HepG2 (cell line): ENCODE measurements around the gene CD2AP. TPM values are rescaled to one million over a fixed set of nuclear protein-coding genes. Genes with fewer than 3 reads are reported as not detected.

Experiments
- ATAC-seq: fragments of 200-7000 bp; cut with Tn5 transposase; 3 replicates; pipeline ENCODE4 v1.9.1; 2020; ENCODE audit warnings: mild to moderate bottlenecking, moderate library complexity
- BruUV-seq: library from RNA; stranded (reverse); fragments of 400-500 nt; replicated peaks from 2 replicates; lab custom pipeline; 2021; lab: Mats Ljungman, UMichigan
- CTCF ChIA-PET: fragments of 300-600 bp; formaldehyde crosslinking; extraction: SDS; loops from one replicate; lab custom pipeline; 2021; ENCODE audit warnings: low total read pairs, inconsistent platforms, low intra/inter-chr PET ratio; lab: Yijun Ruan, JAX
- POLR2A ChIA-PET: fragments of 350-600 bp; sonication (Branson Sonifier 250); formaldehyde crosslinking; loops from one replicate; lab custom pipeline; 2020; ENCODE audit warnings: antibody characterized with exemption, inconsistent platforms; lab: Yijun Ruan, JAX
- DNase-seq: peaks from one replicate; pipeline ENCODE4 v3.0.0-alpha.2; 2015; ENCODE audit warnings: low spot score
- FAIRE-seq: peaks from 3 replicates; lab custom pipeline; 2011; peaks lifted over from hg19 to GRCh38; lab: Jason Lieb, UNC
- H2AFZ ChIP-seq: one replicate; pipeline ENCODE4 v1.6.1; 2011; ENCODE audit warnings: low read length, inconsistent platforms
- H3K27ac ChIP-seq: fragments of 300-600 bp; 3 replicates; pipeline ENCODE4 v1.8.0; 2011; ENCODE audit warnings: mixed run types, mild to moderate bottlenecking, mixed read lengths, low read length, inconsistent platforms; ENCODE audit not compliant: insufficient read depth; ENCODE audit errors: extremely low read length
- H3K27me3 ChIP-seq, 2 experiments: fragments of 200-600 bp in 1 of 2; 2 replicates in 1 of 2; 3 replicates in 1 of 2; pipeline versions ENCODE4 v1.6.0 to v1.8.0; 2011; ENCODE audit warnings: low read length in 2 of 2, mild to moderate bottlenecking in 2 of 2, moderate library complexity in 2 of 2, inconsistent platforms in 1 of 2; ENCODE audit not compliant: insufficient read depth in 2 of 2, control insufficient read depth in 1 of 2
- H3K36me3 ChIP-seq, 2 experiments: fragments of 200-600 bp in 1 of 2; replicated peaks in 1 of 2; 2 replicates in 1 of 2; 3 replicates in 1 of 2; pipeline versions ENCODE4 v1.5.1 to v1.8.0; 2011; ENCODE audit warnings: low read length in 2 of 2, inconsistent platforms in 1 of 2; ENCODE audit not compliant: insufficient read depth in 2 of 2, control insufficient read depth in 1 of 2
- H3K4me1 ChIP-seq: 2 replicates; pipeline ENCODE4 v1.5.1; 2012; ENCODE audit warnings: low read length, inconsistent platforms; ENCODE audit not compliant: insufficient read depth
- H3K4me2 ChIP-seq: 2 replicates; pipeline ENCODE4 v1.6.0; 2011; ENCODE audit warnings: low read depth, low read length, inconsistent platforms
- H3K4me3 ChIP-seq, 3 experiments: fragments of 200-600 bp in 1 of 3; sonication (generic), shearing (Covaris generic) in 1 of 3; replicated peaks in 1 of 3; 2 replicates each; pipeline ENCODE4 v1.5.1; 2011 to 2016; ENCODE audit warnings: low read length in 3 of 3, inconsistent platforms in 2 of 3, low read depth in 2 of 3, mild to moderate bottlenecking in 2 of 3, control low read depth in 1 of 3, mixed read lengths in 1 of 3; ENCODE audit not compliant: insufficient read depth in 1 of 3
- H3K79me2 ChIP-seq: one replicate; pipeline ENCODE4 v1.6.1; 2011; ENCODE audit warnings: low read length, inconsistent platforms; ENCODE audit not compliant: insufficient read depth
- H3K9ac ChIP-seq: 2 replicates; pipeline ENCODE4 v1.6.0; 2011; ENCODE audit warnings: mild to moderate bottlenecking, low read depth, low read length, inconsistent platforms; ENCODE audit not compliant: insufficient read depth
- H3K9me3 ChIP-seq: 2 replicates; pipeline ENCODE4 v1.5.1; 2012; ENCODE audit warnings: mild to moderate bottlenecking, low read length
- H4K20me1 ChIP-seq: 2 replicates; pipeline ENCODE4 v1.6.0; 2011; ENCODE audit warnings: inconsistent platforms, mild to moderate bottlenecking, low read length, moderate library complexity; ENCODE audit not compliant: insufficient read depth
- JUND ChIP-seq: sonication (generic); formaldehyde crosslinking; IDR thresholded peaks from 2 replicates; pipeline ENCODE4 v1.8.0; 2022; ENCODE audit warnings: mild to moderate bottlenecking, missing genetic modification reagents
- KLF9 ChIP-seq: IDR thresholded peaks from 2 replicates; pipeline ENCODE4 v1.6.1; 2016; ENCODE audit warnings: low read depth
- MTF2 ChIP-seq: sonication (generic); formaldehyde crosslinking; IDR thresholded peaks from 2 replicates; pipeline ENCODE4 v1.5.0; 2020; ENCODE audit warnings: missing genetic modification reagents, borderline replicate concordance
- NFE2 ChIP-seq: sonication (generic); formaldehyde crosslinking; IDR thresholded peaks from 2 replicates; pipeline ENCODE4 v1.4.0; 2020; ENCODE audit warnings: missing genetic modification reagents
- TBX3 ChIP-seq: fragments of 450-650 bp; IDR thresholded peaks from 2 replicates; pipeline ENCODE4 v1.6.1; 2017; ENCODE audit warnings: antibody characterized with exemption, mild to moderate bottlenecking, inconsistent platforms, borderline replicate concordance
- ZNF10 ChIP-seq: sonication (generic); formaldehyde crosslinking; IDR thresholded peaks from 2 replicates; pipeline ENCODE4 v1.4.0; 2020; ENCODE audit warnings: mild to moderate bottlenecking, low read depth, missing genetic modification reagents, borderline replicate concordance
- ZNF224 ChIP-seq: sonication (generic); formaldehyde crosslinking; IDR thresholded peaks from 2 replicates; pipeline ENCODE4 v1.5.0; 2020; ENCODE audit warnings: mild to moderate bottlenecking, missing genetic modification reagents
- ZNF232 ChIP-seq: sonication (generic); formaldehyde crosslinking; IDR thresholded peaks from 2 replicates; pipeline ENCODE4 v1.4.0; 2020; ENCODE audit warnings: missing genetic modification reagents, borderline replicate concordance
- ZNF253 ChIP-seq: sonication (generic); formaldehyde crosslinking; IDR thresholded peaks from 2 replicates; pipeline ENCODE4 v1.8.0; 2022; ENCODE audit warnings: mild to moderate bottlenecking, missing genetic modification reagents, borderline replicate concordance
- ZNF274 ChIP-seq: sonication (generic); formaldehyde crosslinking; IDR thresholded peaks from 2 replicates; pipeline ENCODE4 v1.5.1; 2020; ENCODE audit warnings: mild to moderate bottlenecking, missing genetic modification reagents
- ZNF629 ChIP-seq: sonication (generic); formaldehyde crosslinking; conservative IDR thresholded peaks from 2 replicates; pipeline ENCODE4 v1.5.0; 2020; ENCODE audit warnings: missing genetic modification reagents
- WGBS: methylation state at CpG from one replicate; pipeline ENCODE4 v1.1.6; 2017; ENCODE audit warnings: low lambda C conversion rate; 5-methylcytosine and 5-hydroxymethylcytosine counted together
- in situ Hi-C: cut with HindIII; loops from 2 replicates; pipeline ENCODE4 v1.10.0; 2017; ENCODE audit warnings: low pct_unique_long_range_greater_than_20kb; ENCODE audit not compliant: extremely low pct_ligation_motif_present
- intact Hi-C: fragments of 100-400 bp; cut with micrococcal nuclease; formaldehyde crosslinking; loops from one replicate; pipeline ENCODE4 v1.10.0; 2022; ENCODE audit not compliant: unreplicated experiment
- polyA plus RNA-seq, 8 experiments: library from polyadenylated mRNA; depleted of rRNA in 3 of 8; stranded (reverse) in 7 of 8; unstranded in 1 of 8; fragments of >200 nt; fragmentation: Illumina TruSeq in 4 of 8; extraction: Trizol in 4 of 8; gene quantifications; 2 replicates each; pipeline versions ENCODE4 v1.2.1 to v1.2.3, GENCODE V29; 2011 to 2016; ENCODE audit warnings: low read depth in 4 of 8, missing spikeins in 1 of 8, mixed read lengths in 1 of 8; ENCODE audit not compliant: insufficient read depth in 1 of 8
- total RNA-seq, 5 experiments: library from RNA; depleted of rRNA; stranded (reverse); fragments of >200 nt; fragmentation: Illumina TruSeq; extraction: Trizol; gene quantifications; 2 replicates each; pipeline ENCODE4 v1.2.3, GENCODE V29; 2016; ENCODE audit warnings: low read depth in 1 of 5
- TF ChIP-seq, protein P1 (sequence below): sonication (generic); formaldehyde crosslinking; IDR thresholded peaks from 2 replicates; pipeline ENCODE4 v1.5.0; 2020; ENCODE audit warnings: missing genetic modification reagents
- TF ChIP-seq, protein P2 (sequence below): sonication (generic); formaldehyde crosslinking; IDR thresholded peaks from 2 replicates; pipeline ENCODE4 v1.4.0; 2020; ENCODE audit warnings: mild to moderate bottlenecking, low read depth, missing genetic modification reagents
- TF ChIP-seq, protein P3 (sequence below): sonication (generic); formaldehyde crosslinking; IDR thresholded peaks from 2 replicates; pipeline ENCODE4 v1.8.0; 2022; ENCODE audit warnings: mild to moderate bottlenecking, missing genetic modification reagents; ENCODE audit not compliant: insufficient replicate concordance
- TF ChIP-seq, protein P4 (sequence below): sonication (generic); formaldehyde crosslinking; IDR thresholded peaks from 2 replicates; pipeline ENCODE4 v1.4.0; 2020; ENCODE audit warnings: missing genetic modification reagents, borderline replicate concordance

CD2AP gene
- total and polyA plus RNA-seq, 2 of the 13 experiments (the other 11 are each of a cell fraction or from before 2014, with no cell fraction given) = 8.6 to 31.9 TPM

DNA sequence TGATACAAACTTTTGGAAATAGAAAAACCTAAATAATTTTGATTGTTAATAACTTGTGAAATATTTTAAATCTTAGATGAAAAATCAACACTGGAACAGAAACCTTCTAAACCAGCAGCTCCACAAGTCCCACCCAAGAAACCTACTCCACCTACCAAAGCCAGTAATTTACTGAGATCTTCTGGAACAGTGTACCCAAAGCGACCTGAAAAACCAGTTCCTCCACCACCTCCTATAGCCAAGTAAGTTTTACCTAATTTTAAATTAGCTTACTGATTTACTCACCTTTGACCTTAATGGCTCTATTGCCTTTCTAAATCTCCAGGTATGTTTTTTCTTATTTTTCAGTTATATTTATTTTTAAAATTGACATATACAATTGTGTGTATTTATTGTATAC is 118.2 kb downstream of the CD2AP start (continued):
- TF ChIP-seq, protein P1, sequence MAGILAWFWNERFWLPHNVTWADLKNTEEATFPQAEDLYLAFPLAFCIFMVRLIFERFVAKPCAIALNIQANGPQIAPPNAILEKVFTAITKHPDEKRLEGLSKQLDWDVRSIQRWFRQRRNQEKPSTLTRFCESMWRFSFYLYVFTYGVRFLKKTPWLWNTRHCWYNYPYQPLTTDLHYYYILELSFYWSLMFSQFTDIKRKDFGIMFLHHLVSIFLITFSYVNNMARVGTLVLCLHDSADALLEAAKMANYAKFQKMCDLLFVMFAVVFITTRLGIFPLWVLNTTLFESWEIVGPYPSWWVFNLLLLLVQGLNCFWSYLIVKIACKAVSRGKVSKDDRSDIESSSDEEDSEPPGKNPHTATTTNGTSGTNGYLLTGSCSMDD (CRISPR knock-in tag) = no peak
- TF ChIP-seq ZNF10 (no peak), NFE2 (CRISPR knock-in tag) (no peak), ZNF253 (no peak), ZNF232 (CRISPR knock-in tag) (no peak), ZNF274 (no peak), JUND (CRISPR knock-in tag) (no peak)
- TF ChIP-seq, protein P2, sequence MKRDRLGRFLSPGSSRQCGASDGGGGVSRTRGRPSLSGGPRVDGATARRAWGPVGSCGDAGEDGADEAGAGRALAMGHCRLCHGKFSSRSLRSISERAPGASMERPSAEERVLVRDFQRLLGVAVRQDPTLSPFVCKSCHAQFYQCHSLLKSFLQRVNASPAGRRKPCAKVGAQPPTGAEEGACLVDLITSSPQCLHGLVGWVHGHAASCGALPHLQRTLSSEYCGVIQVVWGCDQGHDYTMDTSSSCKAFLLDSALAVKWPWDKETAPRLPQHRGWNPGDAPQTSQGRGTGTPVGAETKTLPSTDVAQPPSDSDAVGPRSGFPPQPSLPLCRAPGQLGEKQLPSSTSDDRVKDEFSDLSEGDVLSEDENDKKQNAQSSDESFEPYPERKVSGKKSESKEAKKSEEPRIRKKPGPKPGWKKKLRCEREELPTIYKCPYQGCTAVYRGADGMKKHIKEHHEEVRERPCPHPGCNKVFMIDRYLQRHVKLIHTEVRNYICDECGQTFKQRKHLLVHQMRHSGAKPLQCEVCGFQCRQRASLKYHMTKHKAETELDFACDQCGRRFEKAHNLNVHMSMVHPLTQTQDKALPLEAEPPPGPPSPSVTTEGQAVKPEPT (CRISPR knock-in tag) = no peak

DNA sequence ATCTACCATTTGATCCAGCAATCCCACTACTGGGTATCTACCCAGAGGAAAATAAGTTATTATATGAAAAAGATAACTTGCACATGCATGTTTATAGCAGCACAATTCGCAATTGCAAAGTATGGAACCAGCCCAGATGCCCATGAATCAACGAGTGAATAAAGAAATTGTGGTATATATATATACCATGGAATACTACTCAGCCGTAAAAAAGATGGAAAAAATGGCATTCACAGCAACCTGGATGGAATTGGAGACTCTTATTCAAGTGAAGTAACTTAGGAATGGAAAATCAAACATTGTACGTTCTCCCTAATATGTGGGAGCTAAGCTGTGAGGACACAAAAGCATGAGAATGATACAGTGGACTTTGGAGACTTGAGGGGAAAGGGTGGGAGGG is 120.8 kb downstream of the CD2AP start:
- Histone ChIP-seq H3K27me3 (no peaks in the 10 kb centered on the region), H3K79me2 (no peaks in the 10 kb centered on the region), H3K36me3 (peaks cover 0 to 31% of the 10 kb centered on the region in 2 experiments; a peak in 4 of 5 replicates), H3K4me2 (no peak overlapping the region), H4K20me1 (no peaks in the 10 kb centered on the region), H3K4me3 (no peak overlapping the region), H3K9ac (no peak overlapping the region), H2AFZ (no peak overlapping the region), H3K9me3 (no peaks in the 10 kb centered on the region), H3K4me1 (no peaks in the 10 kb centered on the region), H3K27ac (no peak overlapping the region)
- 74% methylated on average over 4 of the region's 4 CpGs for WGBS
- intact Hi-C loops = no loop called here
- in situ Hi-C loops = no loop called here
- no TSS peak for BruUV-seq
- FAIRE-seq = no peak
- ChIA-PET CTCF (no interaction called here), POLR2A (no interaction called here)
- no peak for DNase-seq
- no peak for ATAC-seq
- TF ChIP-seq ZNF224 (CRISPR knock-in tag) = no peak
- no peak for TF ChIP-seq TBX3
- no peak for TF ChIP-seq KLF9 (CRISPR knock-in tag)
- TF ChIP-seq MTF2 (CRISPR knock-in tag) = no peak
- TF ChIP-seq, protein P3, sequence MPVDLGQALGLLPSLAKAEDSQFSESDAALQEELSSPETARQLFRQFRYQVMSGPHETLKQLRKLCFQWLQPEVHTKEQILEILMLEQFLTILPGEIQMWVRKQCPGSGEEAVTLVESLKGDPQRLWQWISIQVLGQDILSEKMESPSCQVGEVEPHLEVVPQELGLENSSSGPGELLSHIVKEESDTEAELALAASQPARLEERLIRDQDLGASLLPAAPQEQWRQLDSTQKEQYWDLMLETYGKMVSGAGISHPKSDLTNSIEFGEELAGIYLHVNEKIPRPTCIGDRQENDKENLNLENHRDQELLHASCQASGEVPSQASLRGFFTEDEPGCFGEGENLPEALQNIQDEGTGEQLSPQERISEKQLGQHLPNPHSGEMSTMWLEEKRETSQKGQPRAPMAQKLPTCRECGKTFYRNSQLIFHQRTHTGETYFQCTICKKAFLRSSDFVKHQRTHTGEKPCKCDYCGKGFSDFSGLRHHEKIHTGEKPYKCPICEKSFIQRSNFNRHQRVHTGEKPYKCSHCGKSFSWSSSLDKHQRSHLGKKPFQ (CRISPR knock-in tag) = no peak
- TF ChIP-seq, protein P4, sequence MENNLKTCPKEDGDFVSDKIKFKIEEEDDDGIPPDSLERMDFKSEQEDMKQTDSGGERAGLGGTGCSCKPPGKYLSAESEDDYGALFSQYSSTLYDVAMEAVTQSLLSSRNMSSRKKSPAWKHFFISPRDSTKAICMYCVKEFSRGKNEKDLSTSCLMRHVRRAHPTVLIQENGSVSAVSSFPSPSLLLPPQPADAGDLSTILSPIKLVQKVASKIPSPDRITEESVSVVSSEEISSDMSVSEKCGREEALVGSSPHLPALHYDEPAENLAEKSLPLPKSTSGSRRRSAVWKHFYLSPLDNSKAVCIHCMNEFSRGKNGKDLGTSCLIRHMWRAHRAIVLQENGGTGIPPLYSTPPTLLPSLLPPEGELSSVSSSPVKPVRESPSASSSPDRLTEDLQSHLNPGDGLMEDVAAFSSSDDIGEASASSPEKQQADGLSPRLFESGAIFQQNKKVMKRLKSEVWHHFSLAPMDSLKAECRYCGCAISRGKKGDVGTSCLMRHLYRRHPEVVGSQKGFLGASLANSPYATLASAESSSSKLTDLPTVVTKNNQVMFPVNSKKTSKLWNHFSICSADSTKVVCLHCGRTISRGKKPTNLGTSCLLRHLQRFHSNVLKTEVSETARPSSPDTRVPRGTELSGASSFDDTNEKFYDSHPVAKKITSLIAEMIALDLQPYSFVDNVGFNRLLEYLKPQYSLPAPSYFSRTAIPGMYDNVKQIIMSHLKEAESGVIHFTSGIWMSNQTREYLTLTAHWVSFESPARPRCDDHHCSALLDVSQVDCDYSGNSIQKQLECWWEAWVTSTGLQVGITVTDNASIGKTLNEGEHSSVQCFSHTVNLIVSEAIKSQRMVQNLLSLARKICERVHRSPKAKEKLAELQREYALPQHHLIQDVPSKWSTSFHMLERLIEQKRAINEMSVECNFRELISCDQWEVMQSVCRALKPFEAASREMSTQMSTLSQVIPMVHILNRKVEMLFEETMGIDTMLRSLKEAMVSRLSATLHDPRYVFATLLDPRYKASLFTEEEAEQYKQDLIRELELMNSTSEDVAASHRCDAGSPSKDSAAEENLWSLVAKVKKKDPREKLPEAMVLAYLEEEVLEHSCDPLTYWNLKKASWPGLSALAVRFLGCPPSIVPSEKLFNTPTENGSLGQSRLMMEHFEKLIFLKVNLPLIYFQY = no peak
- no peak for TF ChIP-seq ZNF629
